Keratinocyte (primary cell): ENCODE results near the gene DGKQ. TPM values are rescaled to one million over a fixed set of nuclear protein-coding genes. Genes with fewer than 3 reads are reported as not detected.

ENCODE experiments used
- DNase-seq: peaks from one replicate; pipeline ENCODE4 v3.0.0-alpha.2; 2011; ENCODE audit warnings: low read depth, missing footprints, low spot score
- FAIRE-seq: peaks from 2 replicates; lab custom pipeline; 2011; peaks lifted over from hg19 to GRCh38; lab: Jason Lieb, UNC
- H2AFZ ChIP-seq: 2 replicates; pipeline ENCODE4 v1.6.0; 2012; ENCODE audit warnings: low read length, control low read depth, inconsistent platforms; ENCODE audit not compliant: control insufficient read depth
- H3K27ac ChIP-seq: 2 replicates; pipeline ENCODE4 v1.5.1; 2011; ENCODE audit warnings: low read length; ENCODE audit not compliant: control insufficient read depth, insufficient read depth
- H3K27me3 ChIP-seq: 3 replicates; pipeline ENCODE4 v1.6.0; 2011; ENCODE audit warnings: low read length; ENCODE audit not compliant: control insufficient read depth, insufficient read depth; ENCODE audit errors: extremely low read depth
- H3K36me3 ChIP-seq, 2 experiments: 2 replicates in 1 of 2; 3 replicates in 1 of 2; pipeline ENCODE4 v1.5.1; 2011; ENCODE audit warnings: low read length in 2 of 2, mild to moderate bottlenecking in 1 of 2; ENCODE audit not compliant: control insufficient read depth in 2 of 2, insufficient read depth in 2 of 2; ENCODE audit errors: extremely low read depth in 1 of 2
- H3K4me1 ChIP-seq: 3 replicates; pipeline ENCODE4 v1.5.1; 2011; ENCODE audit warnings: low read length; ENCODE audit not compliant: control insufficient read depth, insufficient read depth; ENCODE audit errors: extremely low read depth
- H3K4me2 ChIP-seq: 3 replicates; pipeline ENCODE4 v1.6.0; 2011; ENCODE audit warnings: low read depth, low read length; ENCODE audit not compliant: control insufficient read depth, insufficient read depth; ENCODE audit errors: extremely low read depth
- H3K4me3 ChIP-seq, 3 experiments: fragments of 200-600 bp in 1 of 3; sonication (generic) in 1 of 3; 2 replicates in 2 of 3; 3 replicates in 1 of 3; pipeline ENCODE4 v1.5.1; 2011 to 2016; ENCODE audit warnings: low read length in 3 of 3, mild to moderate bottlenecking in 3 of 3, control low read depth in 2 of 3, inconsistent platforms in 1 of 3, low read depth in 1 of 3, mixed read lengths in 1 of 3, mixed run types in 1 of 3, moderate library complexity in 1 of 3; ENCODE audit not compliant: control insufficient read depth in 2 of 3, insufficient read depth in 2 of 3; ENCODE audit errors: extremely low read depth in 1 of 3
- H3K79me2 ChIP-seq: 2 replicates; pipeline ENCODE4 v1.6.0; 2012; ENCODE audit warnings: low read length; ENCODE audit not compliant: control insufficient read depth, insufficient read depth
- H3K9ac ChIP-seq: 3 replicates; pipeline ENCODE4 v1.6.0; 2011; ENCODE audit warnings: low read length; ENCODE audit not compliant: control insufficient read depth, insufficient read depth; ENCODE audit errors: extremely low read depth
- H3K9me1 ChIP-seq: 3 replicates; pipeline ENCODE4 v1.6.0; 2011; ENCODE audit warnings: low read length; ENCODE audit not compliant: control insufficient read depth, insufficient read depth; ENCODE audit errors: extremely low read depth
- H3K9me3 ChIP-seq: 2 replicates; pipeline ENCODE4 v1.5.1; 2012; ENCODE audit warnings: low read depth, low read length; ENCODE audit not compliant: control insufficient read depth
- H4K20me1 ChIP-seq: 3 replicates; pipeline ENCODE4 v1.6.0; 2011; ENCODE audit warnings: low read length; ENCODE audit not compliant: control insufficient read depth, insufficient read depth; ENCODE audit errors: extremely low read depth
- CTCF ChIP-seq, 3 experiments: IDR thresholded peaks in 1 of 3; conservative IDR thresholded peaks in 1 of 3; optimal IDR thresholded peaks in 1 of 3; 2 replicates in 2 of 3; 3 replicates in 1 of 3; pipeline versions ENCODE3 to v1.5.1; 2011; ENCODE audit warnings: low read length in 3 of 3, mild to moderate bottlenecking in 3 of 3, moderate library complexity in 2 of 3, control low read depth in 1 of 3, inconsistent platforms in 1 of 3; ENCODE audit not compliant: insufficient read depth in 2 of 3; ENCODE audit errors: extremely low read depth in 1 of 3
- EZH2 ChIP-seq: IDR thresholded peaks from one replicate; pipeline ENCODE4 v1.6.1; 2012; ENCODE audit warnings: inconsistent platforms, mild to moderate bottlenecking, low read length, moderate library complexity
- dilution Hi-C: fragments of 300-500 bp; cut with MboI; formaldehyde crosslinking; loops from one replicate; pipeline ENCODE4 v1.7.0; 2020; ENCODE audit warnings: low sequenced_read_pairs; ENCODE audit not compliant: extremely low pct_ligation_motif_present
- polyA plus RNA-seq, 5 experiments: library from polyadenylated mRNA; depleted of rRNA in 3 of 5; stranded (reverse) in 3 of 5; stranded (forward) in 1 of 5; unstranded in 1 of 5; fragments of >200 nt; gene quantifications; 1 replicate in 1 of 5; 2 replicates in 3 of 5; 3 replicates in 1 of 5; pipeline versions ENCODE4 v1.2.1 to v1.2.3, GENCODE V29; 2011 to 2012; ENCODE audit warnings: missing spikeins in 2 of 5, low read depth in 1 of 5, low replicate concordance in 1 of 5

Gene DGKQ
- polyA plus RNA-seq, 1 donor (not counting 4 experiments of a cell fraction or from before 2014, with no cell fraction given), result 5.3 TPM

GRCh38 chr4:931194-931959 is 42.0 kb downstream of the DGKQ start:
- dilution Hi-C loops, result no loop called here
- peak overlapping the region; percentile 74 to 81 (median 81) for H3K4me3 ChIP-seq
- peak overlapping the region; percentile 89 for H3K4me2 ChIP-seq
- peak overlapping the region; percentile 85 for H2AFZ ChIP-seq
- TF ChIP-seq CTCF (optimal IDR thresholded peaks at IDR 0.05 in 1 of 3, IDR thresholded peaks at IDR 0.05 in 1 of 3, conservative IDR thresholded peaks at IDR 0.05 in 1 of 3; ENCODE audit: extremely low read depth in 1 of 3, insufficient read depth in 2 of 3, low read length in 3 of 3) (no peak), EZH2 (no peak)
- peak overlapping the region; percentile 87 for H3K27ac ChIP-seq
- peaks cover 11% of the 10 kb centered on the region for H4K20me1 ChIP-seq
- no peak for DNase-seq
- peak; percentile 53 for FAIRE-seq
- peak overlapping the region; percentile 97 for H3K9ac ChIP-seq
- H3K79me2 ChIP-seq, result peaks cover 53% of the 10 kb centered on the region
- peaks cover 21% of the 10 kb centered on the region for H3K4me1 ChIP-seq
- H3K9me1 ChIP-seq, result peaks cover 2% of the 10 kb centered on the region
- H3K9me3 ChIP-seq, result no peaks in the 10 kb centered on the region
- H3K27me3 ChIP-seq, result no peaks in the 10 kb centered on the region
- peaks cover 0 to 4% of the 10 kb centered on the region in 2 experiments for H3K36me3 ChIP-seq

GRCh38 chr4:930827-931193 is 42.6 kb downstream of the DGKQ start:
- no peak for DNase-seq
- no peak for FAIRE-seq
- Histone ChIP-seq H3K9me3 (no peaks in the 10 kb centered on the region), H3K9me1 (peaks cover 2% of the 10 kb centered on the region), H3K4me3 (peak overlapping the region; percentile 74 to 81 (median 81)), H3K4me2 (peak overlapping the region; percentile 89), H3K9ac (peak overlapping the region; percentile 97), H4K20me1 (peaks cover 11% of the 10 kb centered on the region), H3K27me3 (no peaks in the 10 kb centered on the region), H3K79me2 (peaks cover 59% of the 10 kb centered on the region), H3K27ac (peak overlapping the region; percentile 87), H2AFZ (no peak overlapping the region), H3K4me1 (peaks cover 15% of the 10 kb centered on the region), H3K36me3 (peaks cover 0 to 4% of the 10 kb centered on the region in 2 experiments)
- dilution Hi-C loops, result no loop called here
- TF ChIP-seq CTCF (optimal IDR thresholded peaks at IDR 0.05 in 1 of 3, IDR thresholded peaks at IDR 0.05 in 1 of 3, conservative IDR thresholded peaks at IDR 0.05 in 1 of 3; ENCODE audit: extremely low read depth in 1 of 3, insufficient read depth in 2 of 3, low read length in 3 of 3), result no peak
- no peak for TF ChIP-seq EZH2
